Testis (tissue), 5 donors: Measurements from ENCODE around the gene NELFCD. TPM values are rescaled to one million over a fixed set of nuclear protein-coding genes. Genes with fewer than 3 reads are reported as not detected.

Experiments used
- DNase-seq: peaks from one replicate; pipeline ENCODE4 v3.0.0-alpha.2; 2019
- H3K27ac ChIP-seq, 2 donors: fragments of 200-600 bp; sonication (generic); one replicate each; pipeline ENCODE4 v1.5.1; 2019
- H3K27me3 ChIP-seq: fragments of 200-600 bp; sonication (generic); one replicate; pipeline ENCODE4 v1.5.1; 2019
- H3K36me3 ChIP-seq: fragments of 200-600 bp; sonication (generic); one replicate; pipeline ENCODE4 v1.5.1; 2017; ENCODE audit warnings: low read depth; ENCODE audit errors: missing control alignments
- H3K4me1 ChIP-seq: fragments of 200-600 bp; sonication (generic); one replicate; pipeline ENCODE4 v1.5.1; 2019
- H3K4me3 ChIP-seq, 2 donors: fragments of 200-600 bp; sonication (generic); one replicate each; pipeline ENCODE4 v1.5.1; 2017 to 2019
- H3K9me3 ChIP-seq: fragments of 200-600 bp; sonication (generic); one replicate; pipeline ENCODE4 v1.5.1; 2017
- CTCF ChIP-seq, 3 experiments: fragments of 450-650 bp in 2 of 3; fragments of 200-600 bp in 1 of 3; sonication (generic) in 1 of 3; IDR thresholded peaks; one replicate each; pipeline ENCODE4 v1.5.1; 2016 to 2019; ENCODE audit warnings: antibody characterized with exemption in 3 of 3, mild to moderate bottlenecking in 2 of 3, moderate library complexity in 1 of 3
- POLR2A ChIP-seq: fragments of 450-650 bp; IDR thresholded peaks from one replicate; pipeline ENCODE4 v1.6.1; 2017; ENCODE audit warnings: antibody characterized with exemption, mild to moderate bottlenecking, moderate library complexity
- WGBS, 2 donors: methylation state at CpG; one replicate each; pipeline ENCODE4 v1.1.5; 2018; 5-methylcytosine and 5-hydroxymethylcytosine counted together
- intact Hi-C: fragments of 100-400 bp; cut with DNase I; formaldehyde crosslinking; loops from one replicate; pipeline ENCODE4 v1.15.1; 2023; ENCODE audit warnings: low total_unique reads
- long read RNA-seq, 2 donors: transcript quantifications; one replicate each; lab custom pipeline, GENCODE V29; 2026
- polyA plus RNA-seq: library from polyadenylated mRNA; stranded (reverse); fragments of 350-450 nt; fragmentation: Illumina TruSeq; extraction: RNeasy Lipid Tissue Mini Kit (QIAGEN cat#74804); gene quantifications from one replicate; pipeline ENCODE4 v1.2.3, GENCODE V29; 2014; ENCODE audit warnings: low read depth, low replicate concordance; ENCODE audit not compliant: insufficient read depth
- total RNA-seq, 2 donors: library from RNA; depleted of rRNA; stranded (reverse); fragments of >200 nt; gene quantifications; one replicate each; pipeline ENCODE4 v1.2.3, GENCODE V29; 2016

NELFCD gene
- 100 to 1,000 TPM; 103 to 123 TPM for total RNA-seq
- polyA plus RNA-seq = 105 TPM
- long read RNA-seq, donor 1, transcript NELFCD-211 (4 exons, 606 nt) = minor isoform, 8 of 1,921 reads
- long read RNA-seq, donor 1, transcript NELFCD-213 (15 exons, 2,305 nt) = major isoform, 20 of 1,921 reads
- long read RNA-seq, donor 1, partial matches to known transcripts = 1,835 of 1,921 reads
- long read RNA-seq, donor 1, other reads (novel, unspliced or antisense) = 57 of 1,921 reads
- long read RNA-seq, donor 2, transcript NELFCD-211 (4 exons, 606 nt) = minor isoform, 5 of 41 reads
- long read RNA-seq, donor 2, transcript NELFCD-213 (15 exons, 2,305 nt) = major isoform, 19 of 41 reads
- long read RNA-seq, donor 2, partial matches to known transcripts = 16 of 41 reads
- long read RNA-seq, donor 2, other reads (novel, unspliced or antisense) = 0 of 41 reads

- intact Hi-C loops = loop anchor here (5.0 kb wide), 1 partner anchor 89 kb away; no protein-coding TSS in a partner anchor
- Histone ChIP-seq H3K27ac (peak within 1 kb of the TSS; percentile 74 to 92), H3K4me1 (peaks cover 8% of the 10 kb centered on the region), H3K4me3 (peak within 1 kb of the TSS; percentile 67 to 74), H3K9me3 (no peaks in the 10 kb centered on the region), H3K36me3 (no peaks in the 10 kb centered on the region), H3K27me3 (no peaks in the 10 kb centered on the region)
- WGBS, 2 donors = 24 to 32% methylated on average over 22 to 25 of the region's 109 CpGs
- peak; percentile 88 for DNase-seq
- TF ChIP-seq CTCF (IDR thresholded peaks at IDR 0.05) (no peak), POLR2A (no peak)
These were observed at the start of gene NELFCD for GRCh38 chr20:58980711-58981627. TSS of gene NELFCD (plus strand) at chr20:58981256. CDS start at chr20:58981310, 54 bp downstream.

GRCh38 chr20:58932170-58932569 is 48.9 kb upstream of the NELFCD start:
- Histone ChIP-seq H3K27me3 (no peaks in the 10 kb centered on the region), H3K4me1 (no peaks in the 10 kb centered on the region), H3K36me3 (no peaks in the 10 kb centered on the region), H3K27ac (no peak overlapping the region), H3K4me3 (no peak overlapping the region), H3K9me3 (no peaks in the 10 kb centered on the region)
- WGBS, 2 donors = 90 to 95% methylated on average over 5 of the region's 5 CpGs
- intact Hi-C loops = no loop called here
- TF ChIP-seq POLR2A = no peak
- TF ChIP-seq CTCF (IDR thresholded peaks at IDR 0.05) = no peak
- no peak for DNase-seq

- Histone ChIP-seq H3K4me3 (no peak overlapping the region), H3K4me1 (no peaks in the 10 kb centered on the region), H3K27me3 (no peaks in the 10 kb centered on the region), H3K36me3 (no peaks in the 10 kb centered on the region), H3K27ac (no peak overlapping the region), H3K9me3 (no peaks in the 10 kb centered on the region)
- intact Hi-C loops = no loop called here
- no peak for TF ChIP-seq CTCF (IDR thresholded peaks at IDR 0.05)
- TF ChIP-seq POLR2A = no peak
- no peak for DNase-seq
- WGBS, 2 donors = 71 to 77% methylated on average over 2 of the region's 2 CpGs
These were observed 43.0 kb upstream of the NELFCD start for GRCh38 chr20:58938078-58938477.

- Histone ChIP-seq H3K27ac (no peak overlapping the region), H3K4me1 (no peaks in the 10 kb centered on the region), H3K27me3 (no peaks in the 10 kb centered on the region), H3K36me3 (no peaks in the 10 kb centered on the region), H3K9me3 (no peaks in the 10 kb centered on the region), H3K4me3 (no peak overlapping the region)
- no peak for TF ChIP-seq POLR2A
- no peak for TF ChIP-seq CTCF (IDR thresholded peaks at IDR 0.05)
- 78 to 83% methylated on average over 1 of the region's 1 CpG for WGBS, 2 donors
- DNase-seq = no peak
- intact Hi-C loops = no loop called here
These were observed 42.5 kb upstream of the NELFCD start for GRCh38 chr20:58938541-58938940.
